GM20000 (cell line): ENCODE measurements around the gene WASHC2C.
A peak's percentile ranks its signal among the peaks of the same experiment; 100 is the strongest.
"Not testable (repeated sequence)": the region's sequence is repeated elsewhere in the genome, so short reads cannot be mapped to it uniquely, and the experiment has no call there.

Source experiments
- DNase-seq: peaks from one replicate; pipeline ENCODE4 v3.0.0; 2012; ENCODE audit warnings: low spot score

WASHC2C gene, protein sequence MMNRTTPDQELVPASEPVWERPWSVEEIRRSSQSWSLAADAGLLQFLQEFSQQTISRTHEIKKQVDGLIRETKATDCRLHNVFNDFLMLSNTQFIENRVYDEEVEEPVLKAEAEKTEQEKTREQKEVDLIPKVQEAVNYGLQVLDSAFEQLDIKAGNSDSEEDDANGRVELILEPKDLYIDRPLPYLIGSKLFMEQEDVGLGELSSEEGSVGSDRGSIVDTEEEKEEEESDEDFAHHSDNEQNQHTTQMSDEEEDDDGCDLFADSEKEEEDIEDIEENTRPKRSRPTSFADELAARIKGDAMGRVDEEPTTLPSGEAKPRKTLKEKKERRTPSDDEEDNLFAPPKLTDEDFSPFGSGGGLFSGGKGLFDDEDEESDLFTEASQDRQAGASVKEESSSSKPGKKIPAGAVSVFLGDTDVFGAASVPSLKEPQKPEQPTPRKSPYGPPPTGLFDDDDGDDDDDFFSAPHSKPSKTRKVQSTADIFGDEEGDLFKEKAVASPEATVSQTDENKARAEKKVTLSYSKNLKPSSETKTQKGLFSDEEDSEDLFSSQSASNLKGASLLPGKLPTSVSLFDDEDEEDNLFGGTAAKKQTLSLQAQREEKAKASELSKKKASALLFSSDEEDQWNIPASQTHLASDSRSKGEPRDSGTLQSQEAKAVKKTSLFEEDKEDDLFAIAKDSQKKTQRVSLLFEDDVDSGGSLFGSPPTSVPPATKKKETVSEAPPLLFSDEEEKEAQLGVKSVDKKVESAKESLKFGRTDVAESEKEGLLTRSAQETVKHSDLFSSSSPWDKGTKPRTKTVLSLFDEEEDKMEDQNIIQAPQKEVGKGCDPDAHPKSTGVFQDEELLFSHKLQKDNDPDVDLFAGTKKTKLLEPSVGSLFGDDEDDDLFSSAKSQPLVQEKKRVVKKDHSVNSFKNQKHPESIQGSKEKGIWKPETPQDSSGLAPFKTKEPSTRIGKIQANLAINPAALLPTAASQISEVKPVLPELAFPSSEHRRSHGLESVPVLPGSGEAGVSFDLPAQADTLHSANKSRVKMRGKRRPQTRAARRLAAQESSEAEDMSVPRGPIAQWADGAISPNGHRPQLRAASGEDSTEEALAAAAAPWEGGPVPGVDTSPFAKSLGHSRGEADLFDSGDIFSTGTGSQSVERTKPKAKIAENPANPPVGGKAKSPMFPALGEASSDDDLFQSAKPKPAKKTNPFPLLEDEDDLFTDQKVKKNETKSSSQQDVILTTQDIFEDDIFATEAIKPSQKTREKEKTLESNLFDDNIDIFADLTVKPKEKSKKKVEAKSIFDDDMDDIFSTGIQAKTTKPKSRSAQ (N-terminal part only)

DNA sequence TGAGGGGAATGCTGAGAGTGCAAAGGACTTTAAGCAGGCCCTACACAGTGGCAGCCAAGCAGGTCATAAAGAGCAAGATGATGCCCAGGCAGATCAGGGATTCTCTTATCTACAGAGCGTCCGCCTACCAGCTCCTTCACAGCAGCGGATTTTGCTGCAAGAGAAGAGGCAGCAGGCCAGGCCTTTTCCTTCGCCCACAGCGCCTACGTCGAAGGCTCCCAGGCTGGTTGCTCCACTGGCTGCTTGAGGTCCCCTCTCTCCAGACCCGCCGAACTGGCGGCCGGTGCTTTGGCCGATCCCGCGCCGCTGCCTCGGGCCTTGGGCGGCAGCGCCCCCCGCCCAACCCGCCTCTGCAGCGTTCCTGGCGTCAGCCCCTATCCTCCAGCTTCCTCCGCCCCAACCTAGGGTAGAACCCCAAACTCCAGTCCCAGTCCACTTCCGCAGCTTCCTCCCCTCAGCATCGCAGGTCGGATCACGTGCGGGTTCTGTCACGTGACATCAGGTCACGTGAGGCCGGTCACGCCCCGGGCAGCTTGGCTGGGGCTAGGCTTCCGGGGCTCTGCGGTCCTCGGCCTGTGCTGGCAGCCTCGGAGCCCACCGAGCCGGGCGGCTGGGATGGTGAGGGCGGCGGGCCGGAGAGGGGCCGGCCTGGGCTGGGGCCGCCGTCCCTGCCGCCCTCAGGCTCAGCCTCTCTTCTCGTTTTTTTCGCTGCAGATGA, at the start of gene WASHC2C:
WASHC2C (plus strand) TSS at position 564 of the 718 bp plus-strand sequence; CDS start at position 616, 52 bp downstream.
- peak; percentile 81 for DNase-seq

DNA sequence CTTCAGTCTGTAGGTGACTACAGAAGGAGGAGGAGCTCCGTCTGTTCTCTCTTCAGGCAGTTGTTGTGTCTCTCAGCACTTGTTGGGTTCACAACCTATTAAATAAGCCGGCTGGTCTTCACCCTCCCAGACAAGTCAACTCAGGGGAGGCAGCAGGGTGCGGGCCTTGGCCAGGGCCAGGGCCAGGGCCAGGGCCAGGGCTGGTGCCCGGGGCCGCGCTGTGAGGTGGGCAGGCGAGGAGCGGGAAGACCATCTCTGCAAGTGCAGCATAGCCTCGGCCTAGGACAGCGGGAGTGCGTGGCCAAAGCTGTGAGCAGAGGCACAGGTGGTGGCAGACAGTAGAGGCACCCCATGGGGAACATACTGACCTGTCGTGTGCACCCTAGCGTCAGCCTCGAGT, 48.6 kb upstream of the WASHC2C start:
- DNase-seq = not testable (repeated sequence)

DNA sequence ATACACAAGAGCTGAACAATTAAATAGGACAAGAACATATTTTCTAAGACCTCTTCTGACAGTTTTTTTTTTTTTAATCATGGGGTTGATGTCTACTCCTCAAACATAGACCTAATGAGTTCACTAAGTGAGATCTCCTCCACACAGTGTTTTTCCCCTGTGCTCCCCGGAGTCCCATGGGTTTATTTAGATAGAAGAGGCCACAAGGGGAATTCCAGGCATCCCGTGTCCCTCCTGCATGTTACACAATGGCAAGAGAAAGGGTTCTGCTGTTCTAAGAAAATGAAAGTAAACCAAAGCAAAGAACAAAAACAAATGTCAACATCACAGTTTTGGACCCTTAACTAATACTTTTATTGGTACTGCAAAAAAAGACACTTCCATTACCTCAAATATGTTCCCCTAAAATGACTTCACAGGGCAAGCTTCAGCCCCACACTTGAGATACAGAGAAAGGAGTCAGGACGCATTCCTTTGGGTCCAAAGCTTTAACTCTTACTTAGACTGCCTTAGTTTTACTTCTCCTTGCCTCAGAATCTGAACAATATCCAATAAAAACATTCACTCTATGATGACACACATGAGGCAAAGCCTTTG, 16.8 kb upstream of the WASHC2C start:
- not testable (repeated sequence) for DNase-seq

DNA sequence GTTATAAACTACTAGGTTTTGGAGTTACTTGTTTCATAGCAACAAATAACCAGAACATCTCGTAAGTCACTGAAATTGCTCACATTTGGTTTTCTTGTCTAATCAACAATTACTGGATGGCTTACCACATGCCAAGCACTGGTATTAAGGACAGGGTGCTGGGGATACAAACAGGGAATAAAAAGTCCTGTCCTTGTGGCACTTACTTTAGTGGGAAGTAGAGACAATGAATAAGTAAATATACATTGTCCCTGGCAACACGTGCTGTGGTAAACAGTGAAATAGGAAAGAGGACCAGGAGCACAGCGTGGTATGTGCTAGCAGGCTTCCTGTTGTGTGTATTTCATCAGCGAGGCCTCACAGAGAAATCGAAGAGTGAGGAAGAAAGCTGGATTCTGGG, 15.8 kb upstream of the WASHC2C start:
- DNase-seq = not testable (repeated sequence)

DNA sequence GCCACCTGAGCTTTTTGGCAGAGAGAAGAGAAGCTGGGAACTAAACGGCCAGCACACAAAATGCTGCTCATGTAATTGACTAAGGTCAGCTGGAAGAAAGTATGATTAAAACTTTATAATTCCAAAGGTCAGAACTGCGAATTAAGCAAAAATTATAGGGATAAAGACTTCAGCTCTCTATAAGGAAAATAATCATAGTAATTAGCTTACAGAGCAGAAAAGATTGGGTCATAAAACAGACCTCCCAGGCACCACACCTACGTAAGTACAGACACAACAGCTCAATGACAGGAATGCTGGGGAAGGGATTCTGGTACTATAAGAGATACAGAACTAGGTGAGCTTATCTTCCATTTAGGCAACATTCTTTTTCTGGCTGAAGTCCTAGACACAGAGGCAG, 10.0 kb upstream of the WASHC2C start:
- DNase-seq = not testable (repeated sequence)

DNA sequence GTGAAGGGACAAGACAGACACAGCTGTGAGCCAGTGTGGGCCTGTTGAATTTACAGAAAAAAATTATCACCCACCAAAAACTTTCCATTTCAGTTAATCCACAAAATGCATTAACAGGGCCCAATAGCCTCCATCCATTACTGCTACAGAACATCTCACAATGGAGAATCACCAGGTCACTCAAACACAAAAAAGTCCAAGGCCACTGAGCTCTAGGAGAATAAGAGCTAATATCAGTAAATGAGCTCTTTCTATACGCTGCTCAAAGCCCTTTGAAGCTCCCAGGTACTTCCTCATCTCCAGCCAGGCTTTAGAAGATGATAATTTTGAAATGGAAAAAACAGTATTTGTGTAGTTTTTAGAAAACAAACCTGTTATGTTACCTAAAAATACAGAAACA, 9.4 kb upstream of the WASHC2C start:
- DNase-seq = not testable (repeated sequence)

DNA sequence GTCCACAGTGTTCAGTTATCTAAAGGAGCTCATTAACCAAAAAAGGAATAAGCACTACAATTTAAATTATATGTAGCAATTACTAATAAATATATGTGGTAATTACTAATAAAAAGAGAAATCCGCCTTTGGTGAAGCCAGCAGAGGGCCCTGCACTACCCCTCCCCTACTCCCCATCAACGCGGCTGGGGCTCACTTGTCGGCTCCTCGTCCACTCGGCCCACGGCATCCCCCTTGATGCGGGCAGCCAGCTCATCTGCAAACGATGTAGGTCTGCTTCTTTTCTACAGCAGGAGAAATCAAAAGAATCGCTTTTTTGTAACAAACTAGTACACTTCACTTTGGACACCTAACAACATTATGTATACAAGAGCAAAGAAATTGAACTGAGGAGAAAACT, 5.6 kb upstream of the WASHC2C start:
- DNase-seq = not testable (repeated sequence)

DNA sequence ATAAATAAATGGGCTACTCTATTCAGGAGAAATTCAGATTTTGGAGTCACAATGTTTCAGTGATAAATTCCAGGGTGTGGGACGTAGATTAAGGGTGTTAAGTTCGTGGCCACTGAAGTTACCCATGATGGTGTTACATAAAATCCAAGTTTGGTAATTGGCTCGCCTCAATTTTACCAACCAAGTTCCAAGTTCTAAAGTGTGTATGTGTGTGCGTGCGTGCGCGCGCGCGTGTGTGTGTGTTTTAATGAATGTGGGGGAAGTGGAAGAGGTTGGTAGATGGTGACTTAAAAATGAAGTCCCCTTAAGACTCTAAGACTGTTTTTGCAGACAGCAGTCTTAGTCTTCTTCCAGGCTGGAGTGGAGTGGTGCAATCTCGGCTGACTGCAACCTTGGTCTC, 3.2 kb upstream of the WASHC2C start:
- DNase-seq = not testable (repeated sequence)

DNA sequence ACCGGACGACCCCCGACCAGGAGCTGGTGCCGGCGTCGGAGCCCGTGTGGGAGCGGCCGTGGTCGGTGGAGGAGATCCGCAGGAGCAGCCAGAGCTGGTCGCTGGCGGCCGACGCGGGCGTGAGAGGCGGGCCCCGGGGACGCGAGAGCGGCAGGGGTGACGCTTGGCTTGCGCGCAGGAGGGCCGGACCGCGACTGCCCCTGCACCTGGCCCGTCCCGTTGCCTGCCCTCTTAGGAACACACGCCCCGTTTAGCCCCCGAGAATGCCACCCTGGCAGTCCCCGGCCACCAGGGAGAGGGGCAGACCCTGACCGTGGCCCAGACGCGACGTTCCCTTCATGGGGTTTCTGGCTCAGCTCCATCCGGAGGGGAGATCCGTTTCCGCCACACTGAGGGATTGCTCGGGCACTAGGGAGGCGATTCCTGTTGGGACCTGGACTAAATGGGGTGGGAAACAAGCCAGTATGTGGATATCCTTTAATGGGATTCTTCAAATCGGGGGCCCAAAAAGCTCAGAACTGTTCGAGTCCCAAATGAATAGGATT, 427 bp downstream of the WASHC2C start:
- not testable (repeated sequence) for DNase-seq

DNA sequence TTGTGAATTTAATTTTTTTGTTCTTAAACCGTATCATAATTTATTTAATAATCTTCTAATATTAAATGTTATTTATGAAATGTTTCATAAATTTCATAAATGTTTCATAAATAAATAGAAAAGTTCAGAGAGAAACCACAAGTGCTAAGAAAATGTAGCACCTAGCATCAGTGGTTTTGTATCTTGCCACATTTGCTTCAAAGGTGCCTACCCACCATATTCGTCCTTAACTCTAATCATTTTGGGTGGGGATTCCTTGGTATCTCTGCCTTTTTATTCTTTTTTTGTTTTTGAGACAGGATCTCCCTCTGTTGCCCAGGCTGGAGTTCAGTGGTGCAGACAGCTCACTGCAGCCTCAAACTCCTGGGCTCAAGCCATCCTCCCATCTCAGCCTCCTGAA, 7.4 kb downstream of the WASHC2C start:
- not testable (repeated sequence) for DNase-seq

DNA sequence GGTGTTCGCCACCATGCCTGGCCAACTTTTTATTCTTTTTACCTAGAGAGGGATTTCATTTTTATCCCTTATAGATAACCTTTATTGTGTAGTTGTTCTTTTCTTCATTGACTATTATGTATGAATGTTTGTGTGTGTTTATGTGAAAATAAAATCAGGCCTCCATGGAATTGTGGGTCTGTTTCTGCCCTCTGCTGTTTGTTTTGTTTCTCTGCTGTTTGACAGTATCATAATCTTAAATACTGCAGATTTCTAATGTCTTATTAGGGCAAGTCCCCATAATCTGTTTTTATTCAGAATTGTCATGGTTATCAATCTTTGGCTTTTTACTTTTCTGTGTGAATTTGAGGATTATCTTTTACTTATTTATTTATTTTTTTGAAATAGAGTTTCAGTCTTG, 7.8 kb downstream of the WASHC2C start:
- not testable (repeated sequence) for DNase-seq

DNA sequence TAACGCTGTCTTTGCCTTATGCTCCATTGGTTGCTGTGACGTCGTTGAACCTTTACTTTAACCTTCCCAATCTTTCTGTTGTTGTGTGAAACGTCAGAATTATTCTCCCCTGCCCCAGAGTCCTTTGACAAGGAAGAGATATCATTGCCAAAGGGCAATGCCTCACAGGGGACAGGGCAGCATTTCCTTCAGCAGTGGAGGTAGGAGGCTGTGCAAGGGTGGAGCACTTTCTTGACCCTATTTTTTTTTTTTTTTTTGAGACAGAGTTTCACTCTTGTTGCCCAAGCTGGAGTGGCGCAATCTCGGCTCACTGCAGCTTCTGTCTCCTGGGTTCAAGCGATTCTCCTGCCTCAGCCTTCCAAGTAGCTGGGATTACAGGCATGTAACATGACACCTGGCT, 14.5 kb downstream of the WASHC2C start:
- not testable (repeated sequence) for DNase-seq

DNA sequence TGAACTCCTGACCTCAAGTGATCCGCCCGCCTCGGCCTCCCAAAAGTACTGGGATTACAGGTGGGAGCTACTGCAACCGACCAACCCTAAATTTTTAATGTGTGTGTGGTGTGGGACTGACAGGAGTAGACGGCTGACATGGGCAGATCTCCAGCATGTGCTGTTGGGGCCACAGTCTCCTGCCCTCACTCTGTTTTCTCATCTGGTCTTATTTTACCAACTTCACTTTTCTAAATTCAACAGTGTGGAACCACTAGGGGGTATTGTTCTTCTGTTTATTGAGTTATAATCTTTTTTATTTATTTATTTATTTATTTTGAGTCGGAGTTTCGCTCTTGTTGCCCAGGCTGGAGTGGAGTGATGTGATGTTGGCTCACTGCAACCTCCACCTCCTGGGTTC, 14.9 kb downstream of the WASHC2C start:
- not testable (repeated sequence) for DNase-seq

DNA sequence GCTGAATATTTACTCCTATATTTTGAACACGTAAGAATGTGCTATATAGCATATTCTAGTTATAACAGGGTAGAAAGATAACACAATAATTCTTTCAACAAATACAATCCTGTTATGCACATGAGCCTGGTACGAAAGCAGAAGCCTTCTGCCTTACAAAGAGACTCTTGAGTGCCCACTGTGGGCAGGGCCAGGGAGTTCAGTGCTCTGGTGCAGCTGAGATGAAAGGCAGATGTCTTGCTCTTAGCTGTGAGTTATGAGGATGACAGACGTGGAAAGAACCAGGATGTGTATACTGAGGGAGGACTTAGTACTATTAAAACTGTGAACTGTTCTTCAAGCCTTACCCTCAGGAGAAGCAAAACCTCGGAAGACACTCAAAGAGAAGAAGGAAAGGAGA, 24.1 kb downstream of the WASHC2C start:
- not testable (repeated sequence) for DNase-seq

DNA sequence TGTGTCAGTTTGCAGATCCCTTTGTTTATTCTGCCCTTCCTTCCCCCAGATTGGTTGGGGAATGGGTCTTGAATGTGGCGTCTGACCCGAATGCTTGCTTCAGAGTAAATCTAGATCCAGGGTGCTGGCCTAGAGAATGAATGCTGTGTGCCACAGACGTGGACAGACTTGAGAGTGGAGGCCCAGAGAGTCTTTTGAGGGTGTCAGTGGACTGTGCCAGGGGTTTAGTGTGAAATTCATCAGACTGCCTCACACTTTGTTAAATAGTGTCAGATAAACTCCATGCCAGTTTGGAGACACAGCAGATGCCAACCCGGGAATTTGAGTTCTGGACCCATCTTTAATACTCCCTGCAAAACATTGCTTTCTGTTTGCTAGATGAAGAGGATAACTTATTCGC, 25.1 kb downstream of the WASHC2C start:
- DNase-seq = not testable (repeated sequence)

DNA sequence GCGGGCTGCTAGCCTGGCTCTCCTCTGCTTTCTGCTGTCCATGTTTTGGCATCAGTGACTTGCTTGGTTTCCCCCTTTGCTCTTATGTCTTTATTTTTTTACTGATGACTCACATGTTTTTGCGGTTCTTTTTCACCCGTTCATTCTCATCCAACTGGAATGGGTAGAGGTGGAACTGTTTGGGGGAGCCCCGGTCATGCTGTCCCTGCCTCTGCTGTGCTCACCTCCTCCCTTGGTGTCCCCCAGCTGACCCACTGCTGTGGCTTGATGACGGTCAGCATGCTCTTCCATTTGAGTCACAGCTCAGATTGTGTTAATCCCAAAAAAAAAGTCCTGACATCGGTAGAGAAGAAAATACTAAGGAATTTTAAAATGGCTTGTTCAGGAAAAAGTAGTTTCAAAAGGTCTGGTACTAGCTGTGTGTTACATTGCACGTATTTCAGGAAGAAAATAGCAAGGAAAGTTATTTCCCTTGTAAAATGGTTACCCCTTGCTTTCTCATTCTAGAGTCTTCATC, 27.0 kb downstream of the WASHC2C start:
- not testable (repeated sequence) for DNase-seq

DNA sequence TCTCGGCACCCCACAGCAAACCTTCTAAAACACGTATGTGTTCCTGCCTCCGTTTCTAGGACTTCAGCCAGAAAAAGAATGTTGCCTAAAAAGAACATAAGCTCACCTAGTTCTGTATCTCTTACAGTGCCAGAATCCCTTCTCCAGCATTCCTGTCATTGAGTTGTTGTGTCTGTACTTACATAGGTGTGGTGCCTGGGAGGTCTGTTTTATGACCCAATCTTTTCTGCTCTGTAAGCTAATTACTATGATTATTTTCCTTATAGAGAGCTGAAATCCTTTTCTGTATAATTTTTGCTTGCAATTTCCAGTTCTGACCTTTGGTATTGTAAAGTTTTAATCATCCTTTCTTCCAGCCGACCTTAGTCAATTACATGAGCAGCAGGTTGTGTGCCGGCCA, 28.0 kb downstream of the WASHC2C start:
- not testable (repeated sequence) for DNase-seq

DNA sequence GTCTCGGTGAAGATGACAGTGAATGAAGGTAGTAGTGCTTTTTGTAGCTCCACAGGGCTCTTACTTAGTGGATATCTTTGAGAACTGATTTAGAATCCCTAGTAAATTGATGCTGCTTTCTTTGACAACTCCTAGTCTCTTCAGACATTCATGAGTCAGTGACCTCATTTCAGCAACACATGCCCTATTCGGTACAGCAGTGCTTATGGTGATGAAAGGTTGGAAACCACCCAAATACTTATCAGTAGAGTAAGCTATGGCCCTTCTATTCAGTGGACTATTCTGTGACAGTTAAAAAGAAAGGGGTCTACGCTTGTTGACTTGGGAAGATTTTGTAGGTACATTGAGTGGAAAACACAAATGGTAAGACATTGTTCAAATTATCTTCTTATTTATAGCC, 29.0 kb downstream of the WASHC2C start:
- not testable (repeated sequence) for DNase-seq

DNA sequence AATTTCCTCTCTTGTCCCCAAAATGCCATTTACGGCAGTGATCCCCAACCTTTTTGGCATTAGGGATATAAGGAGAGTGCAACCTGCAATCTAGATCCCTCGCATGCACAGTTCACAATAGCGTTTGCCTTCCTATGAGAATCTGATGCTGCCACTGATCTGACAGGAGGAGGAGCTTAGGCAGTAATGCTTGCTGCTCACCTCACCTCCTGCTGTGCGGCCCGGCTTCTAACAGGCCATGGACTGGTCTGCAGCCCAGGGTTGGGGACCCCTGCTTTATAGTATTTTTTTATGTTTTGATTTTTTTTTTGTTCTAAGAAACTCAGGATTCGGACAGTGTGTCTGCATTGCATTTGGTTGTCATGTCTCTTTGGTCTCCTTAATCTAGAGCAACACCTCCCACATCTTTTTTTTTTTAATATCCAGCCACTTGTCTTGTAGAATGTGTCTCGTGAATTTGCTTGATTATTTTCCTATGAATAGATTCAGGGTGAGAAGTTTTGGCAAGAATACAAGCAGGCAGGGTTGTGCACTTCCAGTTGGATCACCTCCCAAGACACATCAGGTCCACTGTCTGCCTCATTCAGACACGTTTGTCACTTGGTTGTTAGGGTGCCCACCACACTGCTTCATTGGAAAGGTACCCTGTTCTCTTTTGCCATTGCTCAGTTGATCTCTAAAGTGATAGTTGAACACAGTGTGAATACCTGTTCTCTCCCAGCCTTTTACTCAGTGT, 30.8 kb downstream of the WASHC2C start:
- DNase-seq = not testable (repeated sequence)
